ENCODE results near the gene SEPSECS.

Gene SEPSECS

DNA sequence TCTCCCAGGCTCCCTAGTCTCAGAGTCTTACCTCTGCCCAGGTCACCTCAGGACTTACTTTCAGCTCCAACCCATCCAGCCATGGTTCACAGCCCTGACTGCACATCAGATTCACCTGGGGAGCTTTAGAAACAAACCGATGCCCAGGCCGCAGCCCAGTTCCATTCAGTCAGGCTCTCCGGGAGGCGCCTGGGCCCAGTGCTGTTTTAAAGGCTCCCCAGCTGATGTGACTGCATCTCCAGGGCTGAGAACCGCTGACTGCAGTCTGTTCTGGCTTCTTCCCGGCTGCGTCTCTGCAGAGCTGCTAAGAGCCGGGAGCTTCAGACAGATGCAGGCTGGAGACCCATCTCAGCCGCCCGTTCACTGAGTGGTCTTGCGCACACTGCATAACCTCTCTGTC is 85.1 kb downstream of the SEPSECS start:
- no peak overlapping the region for H3K4me3 ChIP-seq (ENCODE audit: low read depth, low read length)
- TF ChIP-seq, protein P1, sequence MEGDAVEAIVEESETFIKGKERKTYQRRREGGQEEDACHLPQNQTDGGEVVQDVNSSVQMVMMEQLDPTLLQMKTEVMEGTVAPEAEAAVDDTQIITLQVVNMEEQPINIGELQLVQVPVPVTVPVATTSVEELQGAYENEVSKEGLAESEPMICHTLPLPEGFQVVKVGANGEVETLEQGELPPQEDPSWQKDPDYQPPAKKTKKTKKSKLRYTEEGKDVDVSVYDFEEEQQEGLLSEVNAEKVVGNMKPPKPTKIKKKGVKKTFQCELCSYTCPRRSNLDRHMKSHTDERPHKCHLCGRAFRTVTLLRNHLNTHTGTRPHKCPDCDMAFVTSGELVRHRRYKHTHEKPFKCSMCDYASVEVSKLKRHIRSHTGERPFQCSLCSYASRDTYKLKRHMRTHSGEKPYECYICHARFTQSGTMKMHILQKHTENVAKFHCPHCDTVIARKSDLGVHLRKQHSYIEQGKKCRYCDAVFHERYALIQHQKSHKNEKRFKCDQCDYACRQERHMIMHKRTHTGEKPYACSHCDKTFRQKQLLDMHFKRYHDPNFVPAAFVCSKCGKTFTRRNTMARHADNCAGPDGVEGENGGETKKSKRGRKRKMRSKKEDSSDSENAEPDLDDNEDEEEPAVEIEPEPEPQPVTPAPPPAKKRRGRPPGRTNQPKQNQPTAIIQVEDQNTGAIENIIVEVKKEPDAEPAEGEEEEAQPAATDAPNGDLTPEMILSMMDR (IDR thresholded peaks at IDR 0.05; ENCODE audit: borderline replicate concordance, insufficient read depth, low read depth, low read length), result no peak

DNA sequence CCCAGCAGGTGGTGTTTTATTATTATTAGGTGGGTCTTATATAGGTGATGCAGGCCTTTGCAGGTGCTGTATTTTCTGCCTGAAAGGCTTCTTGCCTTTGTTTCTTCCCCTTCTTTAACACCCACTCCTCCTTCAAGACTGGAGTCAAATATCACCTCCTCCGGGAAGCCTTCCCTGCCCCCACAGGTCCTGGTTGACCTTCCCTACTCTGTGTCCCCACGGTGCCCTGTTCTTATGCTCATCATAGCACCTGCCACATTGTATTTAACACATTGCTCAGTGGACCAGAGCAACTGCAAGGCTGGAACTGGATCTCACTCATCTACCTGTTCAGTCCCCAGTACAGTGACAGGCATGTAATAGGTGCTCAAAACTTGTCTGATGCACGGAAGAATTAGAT is 89.7 kb downstream of the SEPSECS start:
- TF ChIP-seq, protein P1 (IDR thresholded peaks at IDR 0.05; ENCODE audit: borderline replicate concordance, insufficient read depth, low read depth, low read length), result no peak

More for the DNA sequence above, 89.7 kb downstream of the SEPSECS start:
- no peak overlapping the region for H3K4me3 ChIP-seq (ENCODE audit: low read depth, low read length)
